ENCODE measurements around the gene EIPR1.

GRCh38 chr2:3270095-3270478 is 107.5 kb downstream of the EIPR1 start:
- TF ChIP-seq CTCF (IDR thresholded peaks at IDR 0.05) (no peak), POLR2A (IDR thresholded peaks at IDR 0.05) (no peak)
